GM12873 (cell line): Measurements from ENCODE around the gene CTNNA1.

ENCODE experiments used
- TF ChIP-seq, protein P1 (sequence below): IDR thresholded peaks from 2 replicates; pipeline ENCODE4 v1.5.1; 2012; ENCODE audit warnings: low read depth, mild to moderate bottlenecking, moderate library complexity, low read length, control low read depth; ENCODE audit not compliant: insufficient read depth; ENCODE audit errors: missing control alignments

The CTNNA1 gene

DNA sequence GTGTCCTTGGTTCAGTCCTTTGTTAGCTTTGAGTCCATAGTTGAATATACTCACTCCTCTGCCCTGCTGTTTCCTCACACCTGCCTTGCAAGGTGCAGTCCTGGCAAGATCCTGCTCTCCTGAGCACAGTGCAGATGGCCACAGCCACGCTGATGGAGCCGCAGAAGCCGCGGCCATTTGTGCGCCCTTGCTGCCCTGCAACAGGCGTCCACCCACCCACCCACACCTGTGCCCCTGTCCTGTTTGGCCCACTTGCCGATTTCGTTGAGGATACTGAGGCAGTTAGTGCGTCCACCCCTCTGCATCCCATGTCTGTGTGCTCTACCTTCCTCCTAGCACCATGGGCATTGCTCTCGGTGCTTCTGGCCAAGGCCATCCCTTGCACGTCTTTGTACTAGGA is 173.0 kb downstream of the CTNNA1 start:
- TF ChIP-seq, protein P1, sequence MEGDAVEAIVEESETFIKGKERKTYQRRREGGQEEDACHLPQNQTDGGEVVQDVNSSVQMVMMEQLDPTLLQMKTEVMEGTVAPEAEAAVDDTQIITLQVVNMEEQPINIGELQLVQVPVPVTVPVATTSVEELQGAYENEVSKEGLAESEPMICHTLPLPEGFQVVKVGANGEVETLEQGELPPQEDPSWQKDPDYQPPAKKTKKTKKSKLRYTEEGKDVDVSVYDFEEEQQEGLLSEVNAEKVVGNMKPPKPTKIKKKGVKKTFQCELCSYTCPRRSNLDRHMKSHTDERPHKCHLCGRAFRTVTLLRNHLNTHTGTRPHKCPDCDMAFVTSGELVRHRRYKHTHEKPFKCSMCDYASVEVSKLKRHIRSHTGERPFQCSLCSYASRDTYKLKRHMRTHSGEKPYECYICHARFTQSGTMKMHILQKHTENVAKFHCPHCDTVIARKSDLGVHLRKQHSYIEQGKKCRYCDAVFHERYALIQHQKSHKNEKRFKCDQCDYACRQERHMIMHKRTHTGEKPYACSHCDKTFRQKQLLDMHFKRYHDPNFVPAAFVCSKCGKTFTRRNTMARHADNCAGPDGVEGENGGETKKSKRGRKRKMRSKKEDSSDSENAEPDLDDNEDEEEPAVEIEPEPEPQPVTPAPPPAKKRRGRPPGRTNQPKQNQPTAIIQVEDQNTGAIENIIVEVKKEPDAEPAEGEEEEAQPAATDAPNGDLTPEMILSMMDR: no peak

DNA sequence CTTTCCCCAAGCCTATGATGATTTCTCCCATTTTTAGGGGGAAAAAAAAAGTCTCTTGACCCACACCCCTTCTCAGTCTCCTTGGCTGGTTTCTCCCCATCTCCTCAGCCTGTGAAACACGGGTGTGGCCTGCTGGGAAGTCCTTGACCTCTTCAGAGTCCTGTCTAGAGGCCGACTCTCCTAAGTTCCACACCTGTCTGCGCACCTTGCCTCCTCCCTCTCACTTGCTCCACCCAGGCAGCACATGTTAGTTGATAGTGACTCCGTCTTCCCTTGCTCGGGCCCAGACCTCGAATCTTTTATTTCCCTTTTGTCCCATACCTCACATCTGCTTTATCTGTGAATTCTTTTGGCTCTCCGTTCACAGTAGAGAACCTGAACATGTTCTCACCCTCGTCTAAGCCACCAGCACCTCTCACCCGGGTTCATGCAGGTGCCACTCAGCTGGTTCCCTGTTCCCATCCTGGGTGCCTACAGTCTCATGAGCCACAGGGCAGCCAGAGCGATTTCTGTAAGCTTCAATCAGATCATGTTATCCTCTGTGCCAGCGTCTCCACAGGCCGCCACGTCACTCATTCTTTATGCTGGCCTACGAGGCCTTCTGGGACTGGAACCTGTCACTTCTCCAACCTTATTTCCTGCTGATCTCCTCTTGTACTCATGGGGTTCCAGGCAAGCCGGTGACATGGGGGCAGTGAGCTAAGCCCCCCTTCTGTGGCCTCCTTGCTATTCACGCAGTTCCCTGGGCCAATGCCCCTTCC is 173.6 kb downstream of the CTNNA1 start:
- TF ChIP-seq, protein P1: no peak

DNA sequence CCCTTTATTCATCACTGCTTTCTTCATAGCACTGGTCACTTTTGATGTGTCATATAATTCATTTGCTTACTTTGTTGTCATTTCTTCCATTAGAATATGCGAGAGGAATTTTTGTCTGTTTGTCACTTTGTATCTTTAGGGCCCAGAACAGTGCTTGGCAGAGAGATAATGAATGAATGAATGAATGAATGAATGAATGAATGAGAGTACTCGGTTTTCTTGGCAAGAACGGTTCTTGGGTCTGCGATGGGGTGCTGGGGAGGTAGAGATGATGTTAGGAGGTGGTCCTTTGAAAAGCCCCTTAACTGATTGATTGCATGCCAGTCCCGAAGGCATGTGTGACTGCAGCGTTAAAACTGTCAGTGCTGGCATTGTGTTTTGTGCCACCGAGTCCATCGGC is 174.3 kb downstream of the CTNNA1 start:
- TF ChIP-seq, protein P1: no peak

DNA sequence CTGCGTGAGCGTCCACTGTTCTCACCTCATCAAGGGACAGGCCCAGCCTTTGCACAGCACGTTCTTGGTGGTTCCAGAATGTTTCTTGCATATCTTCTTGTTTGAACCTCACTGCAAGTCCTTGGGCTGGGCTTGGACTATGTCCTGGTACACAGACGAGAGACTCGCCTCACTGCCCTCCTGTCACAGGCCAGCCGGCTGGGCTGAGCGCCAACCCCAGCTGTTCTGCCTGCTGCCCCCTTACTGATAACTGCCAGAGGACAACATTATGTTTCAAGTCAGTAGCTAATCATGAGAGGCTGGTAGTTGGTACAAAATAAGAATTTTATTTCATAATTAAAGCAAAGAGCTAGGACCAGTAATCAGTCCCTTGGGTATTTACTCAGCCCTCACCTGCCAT is 174.8 kb downstream of the CTNNA1 start:
- TF ChIP-seq, protein P1: no peak

DNA sequence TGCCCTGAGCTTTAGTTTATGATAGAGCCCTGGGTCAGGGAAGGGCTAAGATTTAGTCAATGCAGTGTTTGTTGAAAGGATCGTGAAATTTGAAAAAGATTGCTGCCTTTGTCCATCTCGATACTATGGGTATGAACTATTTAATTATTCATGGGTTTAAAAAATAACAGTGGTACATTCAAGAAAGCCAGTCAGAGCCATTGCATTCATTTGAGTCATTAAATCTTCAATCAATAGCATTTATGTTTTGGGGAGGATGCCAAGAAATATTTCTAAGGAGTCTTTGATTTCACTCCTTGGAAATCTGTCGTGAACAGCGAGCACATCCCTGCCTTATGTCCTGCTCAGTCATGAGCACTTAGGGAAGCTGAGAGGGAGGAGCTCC is 176.3 kb downstream of the CTNNA1 start:
- TF ChIP-seq, protein P1: no peak

DNA sequence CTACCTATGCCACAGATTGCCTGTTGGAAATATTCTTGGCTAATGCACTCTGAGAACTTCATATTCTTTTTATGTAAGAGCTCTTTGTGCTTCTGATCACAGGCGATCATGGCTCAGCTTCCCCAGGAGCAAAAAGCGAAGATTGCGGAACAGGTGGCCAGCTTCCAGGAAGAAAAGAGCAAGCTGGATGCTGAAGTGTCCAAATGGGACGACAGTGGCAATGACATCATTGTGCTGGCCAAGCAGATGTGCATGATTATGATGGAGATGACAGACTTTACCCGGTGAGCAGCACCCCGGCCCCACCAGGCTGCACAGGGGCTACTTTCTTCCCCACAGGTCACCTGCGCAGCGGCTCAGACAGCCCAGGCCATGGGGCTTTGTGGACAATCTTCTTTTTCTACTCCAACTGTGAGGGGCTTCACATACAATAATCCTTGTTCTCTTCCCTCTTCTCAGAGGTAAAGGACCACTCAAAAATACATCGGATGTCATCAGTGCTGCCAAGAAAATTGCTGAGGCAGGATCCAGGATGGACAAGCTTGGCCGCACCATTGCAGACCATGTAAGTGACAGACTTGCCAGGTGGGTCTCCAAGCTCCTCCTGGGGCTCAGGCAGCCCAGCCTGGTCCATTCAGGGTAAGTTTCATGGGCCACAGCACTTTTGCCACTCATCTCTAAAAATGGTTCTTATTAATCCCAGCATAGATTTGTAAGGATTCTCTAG is 177.3 kb downstream of the CTNNA1 start:
- TF ChIP-seq, protein P1: no peak

DNA sequence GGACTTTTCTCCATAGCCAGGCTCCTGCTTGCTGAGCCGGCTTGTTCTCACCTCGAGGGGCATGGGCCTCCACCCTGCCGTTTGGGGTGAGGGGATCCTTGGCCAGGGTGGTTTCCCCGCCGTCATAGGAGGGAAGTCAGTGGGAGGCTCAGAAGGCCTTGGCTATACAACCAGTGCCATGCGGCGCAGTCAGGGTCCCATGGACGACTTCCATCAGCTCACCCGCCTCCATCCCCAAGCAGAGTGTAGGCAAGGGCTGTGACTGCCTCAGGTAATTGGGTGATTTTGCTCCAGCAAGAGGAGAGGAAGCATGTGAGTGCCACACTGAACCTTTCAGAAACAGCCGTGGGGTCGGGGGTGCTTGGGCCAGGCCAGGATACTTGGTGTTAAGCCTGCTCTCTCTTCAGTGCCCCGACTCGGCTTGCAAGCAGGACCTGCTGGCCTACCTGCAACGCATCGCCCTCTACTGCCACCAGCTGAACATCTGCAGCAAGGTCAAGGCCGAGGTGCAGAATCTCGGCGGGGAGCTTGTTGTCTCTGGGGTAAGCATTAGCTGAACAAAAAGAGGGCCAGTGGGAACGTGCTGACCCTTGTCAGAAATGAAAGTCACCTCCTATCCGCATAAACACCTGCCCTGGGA is 179.1 kb downstream of the CTNNA1 start:
- TF ChIP-seq, protein P1: peak; percentile 19
